ENCODE data around the gene PFN4.
"Not testable (repeated sequence)": the region's sequence is repeated elsewhere in the genome, so short reads cannot be mapped to it uniquely, and the experiment has no call there.

- TF ChIP-seq CTCF (IDR thresholded peaks at IDR 0.05; ENCODE audit: low read length); EZH2phosphoT487 (IDR thresholded peaks at IDR 0.05; ENCODE audit: low read length); EZH2 (optimal IDR thresholded peaks at IDR 0.05; ENCODE audit: low read depth, low read length): not testable (repeated sequence)
Measured at GRCh38 chr2:24109431-24109830, 13.7 kb downstream of the PFN4 start.

All from MM.1S (cell line).